Neural cell (in vitro differentiated cells): ENCODE measurements around the gene STARD6. TPM values are rescaled to one million over a fixed set of nuclear protein-coding genes. Genes with fewer than 3 reads are reported as not detected.
A peak's percentile ranks its signal among the peaks of the same experiment; 100 is the strongest.

Experiments
- H2AFZ ChIP-seq: fragments of 200-600, 300-800 bp; sonication (generic), shearing (Covaris generic); 2 replicates; pipeline ENCODE4 v1.6.0; 2014; ENCODE audit warnings: low read depth, mild to moderate bottlenecking, antibody characterized with exemption, low read length, moderate library complexity
- H3F3A ChIP-seq: fragments of 200-600 bp; shearing (Covaris generic); 2 replicates; pipeline ENCODE4 v1.6.1; 2016; ENCODE audit warnings: mild to moderate bottlenecking, moderate library complexity, mixed read lengths, antibody characterized with exemption, low read length; ENCODE audit not compliant: insufficient read depth, poor library complexity, severe bottlenecking
- H3K27ac ChIP-seq: fragments of 200-600, 300-800 bp; sonication (generic), shearing (Covaris generic); 2 replicates; pipeline ENCODE4 v1.5.1; 2014; ENCODE audit warnings: mild to moderate bottlenecking, low read length, moderate library complexity
- H3K27me3 ChIP-seq: fragments of 300-800, 200-600 bp; sonication (generic), shearing (Covaris generic); 2 replicates; pipeline ENCODE4 v1.6.0; 2014; ENCODE audit warnings: mild to moderate bottlenecking, low read depth, low read length, moderate library complexity; ENCODE audit not compliant: insufficient read depth
- H3K36me3 ChIP-seq: fragments of 300-800, 200-600 bp; sonication (generic), shearing (Covaris generic); 2 replicates; pipeline ENCODE4 v1.5.1; 2014; ENCODE audit warnings: mild to moderate bottlenecking, antibody characterized with exemption, low read length, moderate library complexity; ENCODE audit not compliant: insufficient read depth
- H3K4me2 ChIP-seq: fragments of 300-800, 200-600 bp; sonication (generic), shearing (Covaris generic); 2 replicates; pipeline ENCODE4 v1.6.0; 2014; ENCODE audit warnings: mild to moderate bottlenecking, low read length
- H3K4me3 ChIP-seq: fragments of 300-800, 200-600 bp; sonication (generic), shearing (Covaris generic); 2 replicates; pipeline ENCODE4 v1.5.1; 2014; ENCODE audit warnings: mild to moderate bottlenecking, low read length, moderate library complexity
- H3K79me2 ChIP-seq: fragments of 200-600 bp; shearing (Covaris generic); replicated peaks from 2 replicates; pipeline ENCODE4 v1.6.0; 2014; ENCODE audit warnings: mild to moderate bottlenecking, low read length, moderate library complexity; ENCODE audit not compliant: insufficient read depth
- H3K9ac ChIP-seq: fragments of 300-800, 200-600 bp; sonication (generic), shearing (Covaris generic); 2 replicates; pipeline ENCODE4 v1.6.1; 2016; ENCODE audit warnings: mild to moderate bottlenecking, low read length, mixed read lengths
- H3K9me2 ChIP-seq: fragments of 200-600 bp; shearing (Covaris generic); 2 replicates; pipeline ENCODE4 v1.6.1; 2016; ENCODE audit warnings: mild to moderate bottlenecking, low read length, mixed read lengths; ENCODE audit not compliant: insufficient read depth
- H3K9me3 ChIP-seq: fragments of 200-600, 300-800 bp; sonication (generic), shearing (Covaris generic); 2 replicates; pipeline ENCODE4 v1.6.1; 2016; ENCODE audit warnings: mild to moderate bottlenecking, mixed run types, low read length, moderate library complexity, mixed read lengths
- H4K20me1 ChIP-seq: fragments of 200-600 bp; shearing (Covaris generic); 2 replicates; pipeline ENCODE4 v1.6.1; 2016; ENCODE audit warnings: mild to moderate bottlenecking, mixed run types; ENCODE audit not compliant: insufficient read depth
- EP300 ChIP-seq: fragments of 450-650 bp; conservative IDR thresholded peaks from 2 replicates; pipeline ENCODE4 v1.6.1; 2014; ENCODE audit warnings: antibody characterized with exemption, mild to moderate bottlenecking, moderate library complexity; ENCODE audit not compliant: poor library complexity, severe bottlenecking
- EZH2 ChIP-seq: fragments of 200-600, 300-800 bp; shearing (Covaris generic), sonication (generic); IDR thresholded peaks from 2 replicates; pipeline ENCODE4 v1.6.1; 2014; ENCODE audit warnings: antibody characterized with exemption, low read length, borderline replicate concordance, mild to moderate bottlenecking; ENCODE audit not compliant: insufficient read depth, poor library complexity, severe bottlenecking
- MXI1 ChIP-seq: fragments of 450-650 bp; conservative IDR thresholded peaks from 2 replicates; pipeline ENCODE4 v1.6.1; 2014; ENCODE audit warnings: antibody characterized with exemption, mild to moderate bottlenecking; ENCODE audit not compliant: poor library complexity, severe bottlenecking
- POLR2AphosphoS5 ChIP-seq: IDR thresholded peaks from 2 replicates; pipeline ENCODE4 v1.6.1; 2012
- RAD21 ChIP-seq: fragments of 450-650 bp; conservative IDR thresholded peaks from 2 replicates; pipeline ENCODE4 v1.6.1; 2014; ENCODE audit warnings: antibody characterized with exemption, mild to moderate bottlenecking, moderate library complexity
- TAF1 ChIP-seq: IDR thresholded peaks from 2 replicates; pipeline ENCODE4 v1.6.1; 2012; ENCODE audit warnings: low read depth
- polyA plus RNA-seq: library from polyadenylated mRNA; depleted of rRNA; stranded (reverse); fragments of >200 nt; gene quantifications from 2 replicates; pipeline ENCODE4 v1.2.3, GENCODE V29; 2014
- TF ChIP-seq, protein P1 (sequence below): fragments of 450-650 bp; IDR thresholded peaks from 2 replicates; pipeline ENCODE4 v1.5.1; 2014; ENCODE audit warnings: antibody characterized with exemption, mild to moderate bottlenecking, moderate library complexity; ENCODE audit not compliant: poor library complexity, severe bottlenecking
- TF ChIP-seq, protein P2 (sequence below): IDR thresholded peaks from 2 replicates; pipeline ENCODE4 v1.6.1; 2012; ENCODE audit warnings: borderline replicate concordance

Gene STARD6
- polyA plus RNA-seq, 1 donor from 2014 or later = not detected

DNA sequence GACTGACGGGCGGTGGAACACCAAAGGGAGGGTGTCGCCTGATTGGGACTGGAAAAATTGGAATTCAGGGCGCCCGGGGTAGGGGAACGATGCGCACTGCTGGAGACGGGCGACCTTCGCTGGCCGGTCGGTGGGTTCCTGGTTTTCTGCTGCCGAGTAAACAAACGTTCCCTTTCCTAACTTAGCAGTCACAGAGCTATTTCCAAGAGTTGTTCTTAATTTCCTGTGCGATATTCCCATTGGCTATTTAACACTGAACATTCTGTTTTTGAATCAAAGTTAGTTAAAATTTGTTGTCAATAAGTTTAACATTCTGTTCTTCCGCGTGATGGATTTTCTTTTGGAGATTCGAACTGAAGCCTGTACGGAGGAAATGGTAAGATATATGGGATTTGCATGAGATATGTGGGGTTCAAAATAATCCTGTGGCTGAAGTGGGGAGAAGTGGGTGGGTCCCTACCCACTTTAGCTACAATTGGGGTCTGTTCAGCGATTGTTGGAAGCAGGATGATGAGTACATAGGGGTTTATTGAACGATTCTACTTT is 910 bp upstream of the STARD6 start:
- H3K4me2 ChIP-seq = peak overlapping the region; percentile 89
- H3K9me2 ChIP-seq = no peaks in the 10 kb centered on the region
- no peak overlapping the region for H3K27ac ChIP-seq
- TF ChIP-seq POLR2AphosphoS5 (no peak), RAD21 (no peak)
- peak overlapping the region; percentile 79 for H3K9ac ChIP-seq
- H3K79me2 ChIP-seq = peaks cover 10% of the 10 kb centered on the region
- H2AFZ ChIP-seq = peak overlapping the region; percentile 68
- H4K20me1 ChIP-seq = no peaks in the 10 kb centered on the region
- H3K27me3 ChIP-seq = no peaks in the 10 kb centered on the region
- H3K4me3 ChIP-seq = peak overlapping the region; percentile 79
- H3F3A ChIP-seq = no peaks in the 10 kb centered on the region
- no peaks in the 10 kb centered on the region for H3K36me3 ChIP-seq
- H3K9me3 ChIP-seq = no peaks in the 10 kb centered on the region

DNA sequence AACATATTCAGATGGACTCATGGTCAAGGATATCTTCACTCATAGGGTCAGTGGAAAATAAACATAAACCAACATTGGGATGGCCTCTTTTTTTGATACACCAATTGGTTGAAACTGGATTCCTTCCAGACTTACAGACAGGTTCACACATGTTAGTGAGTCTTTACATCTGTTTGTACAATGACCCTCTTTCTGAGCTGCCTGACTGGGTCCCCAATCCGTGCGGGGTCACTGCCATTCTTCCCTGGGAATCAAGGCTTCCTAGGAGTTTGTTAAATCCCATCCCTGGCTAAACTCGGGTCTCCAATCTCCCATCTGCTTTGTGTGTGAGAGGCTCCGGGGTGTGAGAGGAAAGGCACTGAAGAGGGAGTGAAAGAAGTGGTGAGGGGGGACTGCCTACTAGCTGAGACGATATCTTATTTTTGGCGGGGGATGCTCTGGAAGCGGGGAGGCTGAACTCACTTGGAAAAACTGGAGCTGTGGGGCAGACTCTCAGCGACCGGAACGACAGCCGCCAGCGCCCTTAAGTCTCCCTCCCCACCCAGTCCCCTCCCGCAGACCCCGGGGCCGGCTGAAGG is 487 bp downstream of the STARD6 start:
- peaks cover 10% of the 10 kb centered on the region for H3K79me2 ChIP-seq
- H3K27me3 ChIP-seq = no peaks in the 10 kb centered on the region
- H3K9me3 ChIP-seq = peaks cover 2% of the 10 kb centered on the region
- H2AFZ ChIP-seq = peak overlapping the region; percentile 68
- H3K9ac ChIP-seq = peak overlapping the region; percentile 79
- H3K4me2 ChIP-seq = peak overlapping the region; percentile 89
- peak overlapping the region; percentile 66 for H3K27ac ChIP-seq
- no peak for TF ChIP-seq POLR2AphosphoS5
- no peak for TF ChIP-seq EP300
- no peak for TF ChIP-seq RAD21
- TF ChIP-seq, protein P1, sequence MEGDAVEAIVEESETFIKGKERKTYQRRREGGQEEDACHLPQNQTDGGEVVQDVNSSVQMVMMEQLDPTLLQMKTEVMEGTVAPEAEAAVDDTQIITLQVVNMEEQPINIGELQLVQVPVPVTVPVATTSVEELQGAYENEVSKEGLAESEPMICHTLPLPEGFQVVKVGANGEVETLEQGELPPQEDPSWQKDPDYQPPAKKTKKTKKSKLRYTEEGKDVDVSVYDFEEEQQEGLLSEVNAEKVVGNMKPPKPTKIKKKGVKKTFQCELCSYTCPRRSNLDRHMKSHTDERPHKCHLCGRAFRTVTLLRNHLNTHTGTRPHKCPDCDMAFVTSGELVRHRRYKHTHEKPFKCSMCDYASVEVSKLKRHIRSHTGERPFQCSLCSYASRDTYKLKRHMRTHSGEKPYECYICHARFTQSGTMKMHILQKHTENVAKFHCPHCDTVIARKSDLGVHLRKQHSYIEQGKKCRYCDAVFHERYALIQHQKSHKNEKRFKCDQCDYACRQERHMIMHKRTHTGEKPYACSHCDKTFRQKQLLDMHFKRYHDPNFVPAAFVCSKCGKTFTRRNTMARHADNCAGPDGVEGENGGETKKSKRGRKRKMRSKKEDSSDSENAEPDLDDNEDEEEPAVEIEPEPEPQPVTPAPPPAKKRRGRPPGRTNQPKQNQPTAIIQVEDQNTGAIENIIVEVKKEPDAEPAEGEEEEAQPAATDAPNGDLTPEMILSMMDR = no peak
- no peak for TF ChIP-seq TAF1
- no peak for TF ChIP-seq EZH2
- TF ChIP-seq MXI1 = no peak
- TF ChIP-seq, protein P2, sequence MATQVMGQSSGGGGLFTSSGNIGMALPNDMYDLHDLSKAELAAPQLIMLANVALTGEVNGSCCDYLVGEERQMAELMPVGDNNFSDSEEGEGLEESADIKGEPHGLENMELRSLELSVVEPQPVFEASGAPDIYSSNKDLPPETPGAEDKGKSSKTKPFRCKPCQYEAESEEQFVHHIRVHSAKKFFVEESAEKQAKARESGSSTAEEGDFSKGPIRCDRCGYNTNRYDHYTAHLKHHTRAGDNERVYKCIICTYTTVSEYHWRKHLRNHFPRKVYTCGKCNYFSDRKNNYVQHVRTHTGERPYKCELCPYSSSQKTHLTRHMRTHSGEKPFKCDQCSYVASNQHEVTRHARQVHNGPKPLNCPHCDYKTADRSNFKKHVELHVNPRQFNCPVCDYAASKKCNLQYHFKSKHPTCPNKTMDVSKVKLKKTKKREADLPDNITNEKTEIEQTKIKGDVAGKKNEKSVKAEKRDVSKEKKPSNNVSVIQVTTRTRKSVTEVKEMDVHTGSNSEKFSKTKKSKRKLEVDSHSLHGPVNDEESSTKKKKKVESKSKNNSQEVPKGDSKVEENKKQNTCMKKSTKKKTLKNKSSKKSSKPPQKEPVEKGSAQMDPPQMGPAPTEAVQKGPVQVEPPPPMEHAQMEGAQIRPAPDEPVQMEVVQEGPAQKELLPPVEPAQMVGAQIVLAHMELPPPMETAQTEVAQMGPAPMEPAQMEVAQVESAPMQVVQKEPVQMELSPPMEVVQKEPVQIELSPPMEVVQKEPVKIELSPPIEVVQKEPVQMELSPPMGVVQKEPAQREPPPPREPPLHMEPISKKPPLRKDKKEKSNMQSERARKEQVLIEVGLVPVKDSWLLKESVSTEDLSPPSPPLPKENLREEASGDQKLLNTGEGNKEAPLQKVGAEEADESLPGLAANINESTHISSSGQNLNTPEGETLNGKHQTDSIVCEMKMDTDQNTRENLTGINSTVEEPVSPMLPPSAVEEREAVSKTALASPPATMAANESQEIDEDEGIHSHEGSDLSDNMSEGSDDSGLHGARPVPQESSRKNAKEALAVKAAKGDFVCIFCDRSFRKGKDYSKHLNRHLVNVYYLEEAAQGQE = no peak
- no peaks in the 10 kb centered on the region for H3K9me2 ChIP-seq
- no peaks in the 10 kb centered on the region for H4K20me1 ChIP-seq
- H3K36me3 ChIP-seq = no peaks in the 10 kb centered on the region
- H3K4me3 ChIP-seq = peak overlapping the region; percentile 79
- no peaks in the 10 kb centered on the region for H3F3A ChIP-seq

DNA sequence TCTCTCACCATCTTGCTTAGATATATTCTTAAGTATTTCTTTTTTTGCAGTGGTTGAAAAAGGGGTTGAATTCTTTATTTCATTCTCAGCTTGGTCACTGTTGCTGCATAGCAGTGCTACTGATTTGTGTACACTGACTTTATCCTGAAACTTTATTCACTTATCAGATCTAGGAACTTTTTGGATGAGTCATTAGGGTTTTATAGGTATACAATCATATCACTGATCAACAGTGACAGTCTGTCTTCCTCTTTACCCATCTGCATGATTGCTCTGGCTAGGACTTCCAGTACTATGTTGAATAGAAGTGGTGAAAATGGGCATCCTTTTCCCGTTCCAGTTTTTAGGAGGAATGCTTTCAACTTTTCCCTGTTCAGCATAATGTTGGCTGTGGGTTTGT is 6.5 kb downstream of the STARD6 start:
- Histone ChIP-seq H3K9ac (no peak overlapping the region), H4K20me1 (no peaks in the 10 kb centered on the region), H3K4me3 (no peak overlapping the region), H3K9me2 (no peaks in the 10 kb centered on the region), H3K27me3 (no peaks in the 10 kb centered on the region), H3K79me2 (no peaks in the 10 kb centered on the region), H3F3A (no peaks in the 10 kb centered on the region), H3K9me3 (peaks cover 3% of the 10 kb centered on the region), H3K27ac (no peak overlapping the region), H3K4me2 (no peak overlapping the region), H3K36me3 (no peaks in the 10 kb centered on the region), H2AFZ (no peak overlapping the region)
- TF ChIP-seq RAD21 (no peak), TAF1 (no peak), EP300 (no peak)
